GM12878 (cell line): ENCODE results near the gene MRAS. TPM values are rescaled to one million over a fixed set of nuclear protein-coding genes. Genes with fewer than 3 reads are reported as not detected.

Experiments
- ATAC-seq: fragments of 200-7000 bp; cut with Tn5 transposase; 3 replicates; pipeline ENCODE4 v1.9.1; 2020; ENCODE audit warnings: mild to moderate bottlenecking, moderate library complexity
- BruUV-seq: library from RNA; stranded (reverse); fragments of 400-500 nt; replicated peaks from 2 replicates; lab custom pipeline; 2021; lab: Mats Ljungman, UMichigan
- CTCF ChIA-PET: fragments of 300-600 bp; sonication (Branson Sonifier 250); formaldehyde crosslinking; extraction: SDS; loops from one replicate; lab custom pipeline; 2021; ENCODE audit warnings: inconsistent platforms; lab: Yijun Ruan, JAX
- POLR2A ChIA-PET: fragments of 350-600 bp; formaldehyde crosslinking; extraction: SDS; loops from one replicate; lab custom pipeline; 2021; ENCODE audit warnings: inconsistent platforms; lab: Charles Lee
- RAD21 ChIA-PET: fragments of 300-600 bp; sonication (Branson Sonifier 250); formaldehyde crosslinking; loops from one replicate; lab custom pipeline; 2023; ENCODE audit warnings: antibody characterized with exemption; ENCODE audit not compliant: unreplicated experiment; lab: Charles Lee
- SMC1A ChIA-PET: fragments of 300-600 bp; sonication (Branson Sonifier 250); formaldehyde crosslinking; loops from one replicate; lab custom pipeline; 2023; ENCODE audit not compliant: unreplicated experiment, uncharacterized antibody; lab: Charles Lee
- DNase-seq: peaks from one replicate; pipeline ENCODE4 v3.0.0-alpha.2; 2011; ENCODE audit warnings: low read depth, low spot score
- FAIRE-seq: peaks from 3 replicates; lab custom pipeline; 2011; peaks lifted over from hg19 to GRCh38; lab: Jason Lieb, UNC
- H2AFZ ChIP-seq: 2 replicates; pipeline ENCODE4 v1.6.0; 2011; ENCODE audit warnings: low read depth, low read length, control low read depth; ENCODE audit not compliant: control insufficient read depth
- H3K27ac ChIP-seq: 2 replicates; pipeline ENCODE4 v1.5.1; 2011; ENCODE audit warnings: control low read depth; ENCODE audit not compliant: control insufficient read depth, insufficient read depth
- H3K27me3 ChIP-seq, 2 experiments: replicated peaks in 1 of 2; 2 replicates each; pipeline versions ENCODE4 v1.6.0 to v1.6.1; 2011; ENCODE audit warnings: low read length in 1 of 2; ENCODE audit not compliant: control insufficient read depth in 2 of 2, insufficient read depth in 2 of 2
- H3K36me3 ChIP-seq, 2 experiments: 2 replicates each; pipeline ENCODE4 v1.5.1; 2011; ENCODE audit warnings: low read length in 1 of 2; ENCODE audit not compliant: control insufficient read depth in 2 of 2, insufficient read depth in 2 of 2
- H3K4me1 ChIP-seq: 2 replicates; pipeline ENCODE4 v1.6.1; 2011; ENCODE audit warnings: mild to moderate bottlenecking, low read length, moderate library complexity, mixed read lengths; ENCODE audit not compliant: control insufficient read depth, insufficient read depth
- H3K4me2 ChIP-seq: 2 replicates; pipeline ENCODE4 v1.6.0; 2011; ENCODE audit warnings: control low read depth; ENCODE audit not compliant: control insufficient read depth, insufficient read depth
- H3K4me3 ChIP-seq: fragments of 200-600 bp; sonication (generic); 2 replicates; pipeline ENCODE4 v1.5.1; 2016
- H3K79me2 ChIP-seq: 2 replicates; pipeline ENCODE4 v1.6.0; 2011; ENCODE audit warnings: low read length; ENCODE audit not compliant: control insufficient read depth, insufficient read depth
- H3K9ac ChIP-seq: 2 replicates; pipeline ENCODE4 v1.8.0; 2011; ENCODE audit warnings: low read length, control low read depth, mixed read lengths; ENCODE audit not compliant: control insufficient read depth, insufficient read depth
- H3K9me3 ChIP-seq: replicated peaks from 3 replicates; pipeline ENCODE4 v1.5.1; 2011; ENCODE audit warnings: mild to moderate bottlenecking, low read length; ENCODE audit not compliant: control insufficient read depth, insufficient read depth
- H4K20me1 ChIP-seq: 2 replicates; pipeline ENCODE4 v1.6.0; 2011; ENCODE audit not compliant: control insufficient read depth, insufficient read depth
- IRF3 ChIP-seq: fragments of 450-650 bp; IDR thresholded peaks from 2 replicates; pipeline ENCODE4 v1.6.1; 2014; ENCODE audit warnings: mild to moderate bottlenecking
- WGBS: methylation state at CpG from one replicate; pipeline ENCODE4 v1.1.6; 2016; ENCODE audit warnings: low lambda C conversion rate; ENCODE audit not compliant: insufficient replicate concordance, insufficient coverage; ENCODE audit errors: missing lambda C conversion rate; 5-methylcytosine and 5-hydroxymethylcytosine counted together
- in situ Hi-C: fragments of 300-500 bp; cut with MboI; formaldehyde crosslinking; loops from 9 replicates; pipeline ENCODE4 v1.14.3; 2018; ENCODE audit warnings: mixed read lengths
- intact Hi-C: fragments of 100-400 bp; cut with micrococcal nuclease; formaldehyde crosslinking; loops from one replicate; pipeline ENCODE4 v1.14.2; 2022; ENCODE audit not compliant: unreplicated experiment
- polyA plus RNA-seq, 11 experiments: library from polyadenylated mRNA; depleted of rRNA in 4 of 11; unstranded in 6 of 11; stranded (reverse) in 5 of 11; fragments of >200 nt; fragmentation: Nextera tagmentation in 4 of 11; fragmentation: Illumina TruSeq in 1 of 11; extraction: Ambion mirVana in 4 of 11; extraction: Trizol in 1 of 11; gene quantifications; 1 replicate in 1 of 11; 2 replicates in 10 of 11; pipeline versions ENCODE4 v1.2.1 to v1.2.3, GENCODE V29; 2011 to 2016; ENCODE audit warnings: inconsistent platforms in 2 of 11, missing spikeins in 2 of 11, low read depth in 1 of 11
- total RNA-seq, 4 experiments: library from RNA; depleted of rRNA in 3 of 4; stranded (reverse); fragments of >200 nt in 3 of 4; fragmentation: Illumina TruSeq in 1 of 4; extraction: Trizol in 1 of 4; gene quantifications; 2 replicates each; pipeline versions ENCODE4 v1.2.1 to v1.2.3, GENCODE V29; 2013 to 2021
- TF ChIP-seq, protein P1 (sequence below): fragments of 450-650 bp; IDR thresholded peaks from 2 replicates; pipeline ENCODE4 v1.6.1; 2016; ENCODE audit warnings: mild to moderate bottlenecking

The MRAS gene
- total and polyA plus RNA-seq, 10 of the 15 experiments (the other 5 are each of a cell fraction or from before 2014, with no cell fraction given), result 0.01 to 0.44 (median 0.17) TPM; not detected in 6

- CTCF ChIA-PET, result no interaction called here
- intact Hi-C loops, result no loop called here
- FAIRE-seq, result no peak
These were observed 21.3 kb upstream of the MRAS start for GRCh38 chr3:138326866-138327595.

More at GRCh38 chr3:138326866-138327595, 21.3 kb upstream of the MRAS start:
- SMC1A ChIA-PET, result no interaction called here
- RAD21 ChIA-PET, result no interaction called here
- H3K27me3 ChIP-seq, result peaks cover 2 to 18% of the 10 kb centered on the region in 2 experiments; a peak in 3 of 4 replicates
- DNase-seq, result no peak
- in situ Hi-C loops, result no loop called here
- no peak overlapping the region for H2AFZ ChIP-seq
- H3K27ac ChIP-seq, result no peak overlapping the region
- H4K20me1 ChIP-seq, result no peaks in the 10 kb centered on the region
- H3K79me2 ChIP-seq, result no peaks in the 10 kb centered on the region
- no peak overlapping the region for H3K4me3 ChIP-seq
- H3K9me3 ChIP-seq, result no peaks in the 10 kb centered on the region
- no peak overlapping the region for H3K9ac ChIP-seq
- TF ChIP-seq, protein P1, sequence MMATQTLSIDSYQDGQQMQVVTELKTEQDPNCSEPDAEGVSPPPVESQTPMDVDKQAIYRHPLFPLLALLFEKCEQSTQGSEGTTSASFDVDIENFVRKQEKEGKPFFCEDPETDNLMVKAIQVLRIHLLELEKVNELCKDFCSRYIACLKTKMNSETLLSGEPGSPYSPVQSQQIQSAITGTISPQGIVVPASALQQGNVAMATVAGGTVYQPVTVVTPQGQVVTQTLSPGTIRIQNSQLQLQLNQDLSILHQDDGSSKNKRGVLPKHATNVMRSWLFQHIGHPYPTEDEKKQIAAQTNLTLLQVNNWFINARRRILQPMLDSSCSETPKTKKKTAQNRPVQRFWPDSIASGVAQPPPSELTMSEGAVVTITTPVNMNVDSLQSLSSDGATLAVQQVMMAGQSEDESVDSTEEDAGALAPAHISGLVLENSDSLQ, result no peak
- TF ChIP-seq IRF3, result no peak
- TF ChIP-seq, all 136 proteins: peak for 0
- peaks cover 7% of the 10 kb centered on the region for H3K4me1 ChIP-seq
- BruUV-seq, result no TSS peak
- WGBS, result 51% methylated on average over 9 of the region's 12 CpGs
- POLR2A ChIA-PET, result no interaction called here
- ATAC-seq, result no peak
- no peaks in the 10 kb centered on the region for H3K36me3 ChIP-seq
- no peak overlapping the region for H3K4me2 ChIP-seq
